OCI-LY1 (cell line): ENCODE results near the gene PRDM15.

Experiments
- EZH2 ChIP-seq: fragments of 200-600 bp; sonication (generic), shearing (Covaris generic); IDR thresholded peaks from 2 replicates; pipeline ENCODE4 v1.8.0; 2017; ENCODE audit warnings: borderline replicate concordance, mixed run types, mild to moderate bottlenecking, antibody characterized with exemption, low read length, moderate library complexity, mixed read lengths
- TF ChIP-seq, protein P1 (sequence below): fragments of 200-600 bp; sonication (generic), shearing (Covaris generic); IDR thresholded peaks from 2 replicates; pipeline ENCODE4 v1.5.1; 2017; ENCODE audit warnings: mild to moderate bottlenecking, antibody characterized with exemption, low read length, moderate library complexity, mixed read lengths

DNA sequence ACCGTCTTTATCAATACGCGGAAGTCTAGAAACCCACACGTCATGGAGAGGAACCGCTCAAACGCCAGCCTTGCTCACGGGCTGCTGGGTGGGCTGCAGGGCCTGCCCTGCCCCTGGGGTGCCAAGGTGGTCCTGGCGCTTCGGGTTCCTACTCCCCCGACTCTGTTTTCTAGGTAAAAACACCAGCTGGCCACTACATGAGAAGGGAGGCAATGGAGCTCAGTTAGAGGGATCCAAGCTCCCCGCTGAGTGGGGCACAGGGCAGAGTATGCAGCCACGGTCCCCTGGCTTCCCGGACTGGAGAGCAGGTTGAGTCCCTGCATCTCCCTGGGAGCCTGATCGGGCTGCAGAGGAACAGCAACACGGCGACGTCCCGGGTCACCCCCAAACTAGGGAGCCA is 71.0 kb downstream of the PRDM15 start:
- TF ChIP-seq, protein P1, sequence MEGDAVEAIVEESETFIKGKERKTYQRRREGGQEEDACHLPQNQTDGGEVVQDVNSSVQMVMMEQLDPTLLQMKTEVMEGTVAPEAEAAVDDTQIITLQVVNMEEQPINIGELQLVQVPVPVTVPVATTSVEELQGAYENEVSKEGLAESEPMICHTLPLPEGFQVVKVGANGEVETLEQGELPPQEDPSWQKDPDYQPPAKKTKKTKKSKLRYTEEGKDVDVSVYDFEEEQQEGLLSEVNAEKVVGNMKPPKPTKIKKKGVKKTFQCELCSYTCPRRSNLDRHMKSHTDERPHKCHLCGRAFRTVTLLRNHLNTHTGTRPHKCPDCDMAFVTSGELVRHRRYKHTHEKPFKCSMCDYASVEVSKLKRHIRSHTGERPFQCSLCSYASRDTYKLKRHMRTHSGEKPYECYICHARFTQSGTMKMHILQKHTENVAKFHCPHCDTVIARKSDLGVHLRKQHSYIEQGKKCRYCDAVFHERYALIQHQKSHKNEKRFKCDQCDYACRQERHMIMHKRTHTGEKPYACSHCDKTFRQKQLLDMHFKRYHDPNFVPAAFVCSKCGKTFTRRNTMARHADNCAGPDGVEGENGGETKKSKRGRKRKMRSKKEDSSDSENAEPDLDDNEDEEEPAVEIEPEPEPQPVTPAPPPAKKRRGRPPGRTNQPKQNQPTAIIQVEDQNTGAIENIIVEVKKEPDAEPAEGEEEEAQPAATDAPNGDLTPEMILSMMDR, result no peak
- TF ChIP-seq EZH2, result no peak
